Cerebellar cortex (tissue), 1 donor: ENCODE data around the gene RAB6A.

Experiments
- DNase-seq: peaks from one replicate; pipeline ENCODE4 v3.0.0-alpha.2; 2015; ENCODE audit warnings: low spot score

RAB6A gene

GRCh38 chr11:73653996-73654395 is 106.9 kb downstream of the RAB6A start:
- DNase-seq = no peak

GRCh38 chr11:73652856-73653559 is 107.9 kb downstream of the RAB6A start:
- no peak for DNase-seq

DNA sequence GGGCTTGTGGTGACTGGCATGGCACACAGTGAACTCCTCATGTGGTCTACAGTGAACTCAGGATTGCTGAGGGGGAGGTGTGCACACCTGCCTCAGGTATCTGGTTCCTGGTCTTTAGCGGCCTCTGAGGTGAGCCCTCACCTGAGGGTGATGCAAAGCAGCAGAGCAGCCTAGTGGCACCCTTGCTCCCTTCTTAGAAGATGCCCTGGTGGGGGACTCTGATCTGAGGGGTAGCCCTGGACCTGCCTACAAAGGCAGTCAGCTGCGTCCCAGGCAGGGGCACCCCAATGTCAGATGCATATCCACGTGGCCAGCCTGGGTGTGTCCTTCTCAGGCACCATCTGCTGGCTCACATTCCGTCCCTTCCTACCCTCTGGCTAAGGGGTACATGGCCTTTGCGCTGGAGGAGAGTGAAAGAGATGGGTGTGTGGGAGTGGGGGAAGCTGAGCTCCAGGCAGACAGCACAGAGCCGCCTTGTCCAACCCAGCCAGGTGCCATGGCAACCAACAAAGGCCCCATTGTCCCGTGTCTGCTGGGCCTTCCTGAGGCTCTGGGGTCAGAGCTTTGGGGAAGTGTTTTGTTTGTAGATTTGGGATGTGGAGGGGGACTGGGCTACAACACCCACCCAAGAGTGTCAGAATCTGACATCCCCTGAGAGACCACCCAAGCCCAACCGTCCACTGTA is 108.7 kb downstream of the RAB6A start:
- no peak for DNase-seq

GRCh38 chr11:73651661-73652045 is 109.2 kb downstream of the RAB6A start:
- DNase-seq = no peak

DNA sequence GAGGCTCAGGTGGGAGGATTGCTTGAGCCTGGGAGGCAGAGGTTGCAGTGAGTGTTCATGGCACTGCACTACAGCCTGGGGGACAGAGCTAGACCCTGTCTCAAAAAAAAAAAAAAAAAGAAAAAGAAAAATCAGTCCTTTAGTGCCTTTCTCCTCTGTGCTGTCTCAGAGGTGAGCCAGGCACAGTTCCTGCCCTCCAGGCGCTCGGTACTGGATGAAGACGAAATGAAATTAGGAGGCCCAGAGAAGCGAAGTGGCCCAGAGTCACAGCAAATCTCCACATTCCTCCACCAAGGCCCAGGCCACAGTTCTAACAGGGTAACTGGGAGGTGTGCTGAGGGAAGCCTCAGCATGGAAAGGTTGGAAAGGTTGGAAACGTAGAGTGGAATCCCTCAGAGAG is 109.6 kb downstream of the RAB6A start:
- DNase-seq = no peak

GRCh38 chr11:73650400-73650799 is 110.5 kb downstream of the RAB6A start:
- DNase-seq = no peak

DNA sequence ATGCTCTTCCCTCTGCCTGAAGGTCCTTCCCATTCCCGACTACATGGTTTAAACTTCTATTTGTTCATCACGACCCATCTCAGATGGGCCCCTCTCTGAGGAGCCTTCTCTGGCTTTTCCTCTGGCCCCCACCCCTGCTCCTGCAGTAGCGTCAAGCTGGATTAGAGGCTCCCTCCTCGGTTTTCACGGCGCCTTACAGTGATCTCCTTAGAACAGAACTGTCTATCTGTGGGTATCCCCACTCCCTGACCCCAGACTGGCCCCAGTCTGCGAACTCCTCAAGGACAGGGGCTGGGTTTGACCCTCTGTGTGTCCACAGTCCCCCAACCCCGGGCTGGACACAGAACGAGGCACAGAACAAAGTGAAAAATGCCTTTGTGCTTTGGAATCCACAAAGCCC is 111.7 kb downstream of the RAB6A start:
- DNase-seq = no peak

GRCh38 chr11:73648571-73649046 is 112.3 kb downstream of the RAB6A start:
- no peak for DNase-seq

GRCh38 chr11:73648121-73648520 is 112.8 kb downstream of the RAB6A start:
- no peak for DNase-seq

GRCh38 chr11:73647459-73648100 is 113.3 kb downstream of the RAB6A start:
- DNase-seq = peak; percentile 89

DNA sequence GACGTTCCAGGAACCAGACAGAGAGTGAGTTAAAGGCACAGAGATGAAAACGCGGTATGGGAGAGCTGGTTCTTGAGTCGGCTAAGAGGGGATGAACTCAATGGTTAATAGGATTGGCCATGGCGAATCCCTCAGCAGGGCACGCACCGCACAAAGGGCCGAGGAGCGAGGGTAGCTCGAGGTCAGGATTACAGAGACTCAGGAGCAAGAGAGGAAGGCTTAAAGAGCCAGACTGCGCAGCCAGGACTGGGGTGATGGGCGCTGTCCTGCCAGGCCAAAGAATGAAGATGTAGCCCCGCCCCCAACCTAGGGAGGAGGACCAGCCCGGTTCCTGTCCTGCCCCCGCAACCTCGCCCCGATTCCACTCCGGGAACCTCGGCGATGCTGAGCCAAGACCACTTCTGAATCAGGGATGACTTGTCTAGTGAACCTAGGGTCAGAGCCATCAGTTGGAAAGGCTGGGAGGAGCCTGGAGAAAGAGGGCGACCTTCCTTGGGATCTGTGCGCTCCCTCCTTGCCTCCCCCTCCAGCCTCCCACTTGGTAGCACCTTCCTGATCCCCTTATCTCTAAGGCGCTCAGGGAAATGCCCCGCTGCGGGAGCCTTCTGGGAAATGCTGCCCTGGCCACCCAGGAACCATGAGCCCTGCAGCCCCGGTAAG is 114.8 kb downstream of the RAB6A start, which contains the start of gene PLEKHB1:
Gene PLEKHB1 (plus strand): TSS at position 610 of the 660 bp plus-strand sequence. CDS start 28 bp downstream, at position 638.
- no peak for DNase-seq

DNA sequence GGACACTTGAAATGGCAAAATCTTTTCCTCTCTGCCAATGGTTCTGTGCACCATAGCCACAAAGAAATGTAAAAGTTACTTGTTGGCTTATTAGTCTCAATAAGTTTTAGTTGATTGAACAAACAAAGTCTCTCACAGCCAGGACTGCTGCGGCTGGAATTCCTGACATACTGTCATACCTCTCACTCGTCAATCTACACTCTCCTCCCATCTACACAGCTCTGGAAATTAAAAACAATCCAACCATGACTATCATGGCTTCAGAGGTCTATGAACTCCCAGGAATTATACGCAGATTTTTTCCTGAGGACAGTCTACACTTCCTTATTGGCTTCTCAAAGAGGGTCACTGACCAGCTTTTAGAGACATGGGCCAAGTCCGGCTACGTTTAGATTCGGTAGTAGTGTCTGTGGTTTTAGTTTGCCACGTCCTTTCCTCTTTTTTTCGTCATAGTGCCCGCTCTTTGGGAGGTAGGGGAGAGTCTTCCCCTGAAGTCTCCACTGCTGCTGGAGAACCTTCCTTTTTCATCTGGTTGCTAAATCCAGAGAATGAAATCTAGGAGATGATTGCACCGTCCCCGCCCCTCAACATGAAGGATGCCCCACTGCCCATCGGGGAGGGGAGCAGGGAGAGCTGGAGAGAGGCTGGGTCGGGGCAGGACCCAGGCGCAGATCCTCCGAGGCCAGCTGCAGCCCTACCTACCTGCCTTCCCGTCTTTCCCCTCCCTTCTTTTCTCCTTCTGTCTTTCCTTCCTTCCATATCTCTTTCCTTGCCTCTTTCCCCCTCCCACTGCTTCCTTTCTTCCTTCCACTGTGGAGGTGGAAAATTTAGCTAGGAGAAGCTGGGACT is 115.5 kb downstream of the RAB6A start:
- no peak for DNase-seq

GRCh38 chr11:73641668-73642067 is 119.2 kb downstream of the RAB6A start:
- DNase-seq = no peak

- no peak for DNase-seq
Measured at GRCh38 chr11:73640592-73640991, 120.3 kb downstream of the RAB6A start.

DNA sequence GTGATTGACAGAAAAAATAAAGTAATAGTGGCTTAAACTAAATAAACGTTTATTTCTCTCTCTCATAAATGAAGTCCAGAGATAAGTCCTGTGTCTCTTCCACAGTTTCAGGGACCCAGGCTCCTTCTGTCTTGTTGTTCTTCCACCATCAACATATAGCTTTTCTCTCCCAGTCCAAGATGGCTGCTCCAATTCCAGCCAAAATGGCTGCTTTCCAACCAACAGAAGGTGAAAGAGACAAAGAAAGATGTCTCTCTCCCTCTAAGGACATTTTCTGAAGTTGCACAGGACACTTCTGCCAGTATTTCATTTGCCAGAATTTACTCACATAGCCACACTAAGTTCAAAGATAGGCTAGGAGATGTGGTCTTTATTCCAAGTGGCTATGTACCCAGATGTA is 123.9 kb downstream of the RAB6A start:
- no peak for DNase-seq

- DNase-seq = no peak
Measured at GRCh38 chr11:73636249-73636648, 124.6 kb downstream of the RAB6A start.

DNA sequence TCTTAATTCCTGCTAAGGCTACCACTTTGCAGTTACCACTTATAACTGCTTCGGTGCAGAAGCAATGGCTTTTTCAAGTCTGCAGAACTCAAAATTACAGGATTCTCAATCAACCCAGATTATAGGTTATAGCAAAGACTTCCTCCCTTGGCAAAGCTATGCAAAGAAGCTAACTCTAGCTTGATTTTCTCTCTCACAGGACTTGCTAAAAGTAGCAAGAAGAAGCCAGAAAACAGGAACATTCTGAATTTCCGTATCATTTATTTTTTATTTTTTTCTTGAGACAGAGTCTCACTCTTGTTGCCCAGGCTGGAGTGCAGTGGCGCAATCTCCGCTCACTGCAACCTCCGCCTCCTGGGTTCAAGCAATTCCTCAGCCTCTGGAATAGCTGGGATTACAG is 125.2 kb downstream of the RAB6A start:
- DNase-seq = no peak

GRCh38 chr11:73633999-73634398 is 126.9 kb downstream of the RAB6A start:
- DNase-seq = no peak

GRCh38 chr11:73632996-73633395 is 127.9 kb downstream of the RAB6A start:
- DNase-seq = no peak

DNA sequence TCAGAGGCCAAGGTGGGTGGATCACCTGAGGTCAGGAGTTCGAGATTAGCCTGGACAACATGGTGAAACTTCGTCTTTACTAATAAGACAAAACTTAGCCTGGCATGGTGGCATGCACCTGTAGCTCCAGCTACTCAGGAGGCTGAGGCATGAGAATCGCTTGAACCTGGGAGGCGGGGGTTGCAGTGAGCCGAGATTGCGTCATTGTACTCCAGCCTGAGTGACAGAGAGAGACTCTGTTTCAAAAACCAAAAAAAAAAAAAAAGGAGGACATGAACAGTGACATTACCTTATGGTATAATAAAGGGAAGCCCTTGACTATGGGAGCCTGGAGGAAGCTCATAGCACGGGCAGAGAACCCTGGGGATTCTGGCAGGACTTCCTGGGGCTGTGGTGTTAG is 131.0 kb downstream of the RAB6A start:
- DNase-seq = no peak

DNA sequence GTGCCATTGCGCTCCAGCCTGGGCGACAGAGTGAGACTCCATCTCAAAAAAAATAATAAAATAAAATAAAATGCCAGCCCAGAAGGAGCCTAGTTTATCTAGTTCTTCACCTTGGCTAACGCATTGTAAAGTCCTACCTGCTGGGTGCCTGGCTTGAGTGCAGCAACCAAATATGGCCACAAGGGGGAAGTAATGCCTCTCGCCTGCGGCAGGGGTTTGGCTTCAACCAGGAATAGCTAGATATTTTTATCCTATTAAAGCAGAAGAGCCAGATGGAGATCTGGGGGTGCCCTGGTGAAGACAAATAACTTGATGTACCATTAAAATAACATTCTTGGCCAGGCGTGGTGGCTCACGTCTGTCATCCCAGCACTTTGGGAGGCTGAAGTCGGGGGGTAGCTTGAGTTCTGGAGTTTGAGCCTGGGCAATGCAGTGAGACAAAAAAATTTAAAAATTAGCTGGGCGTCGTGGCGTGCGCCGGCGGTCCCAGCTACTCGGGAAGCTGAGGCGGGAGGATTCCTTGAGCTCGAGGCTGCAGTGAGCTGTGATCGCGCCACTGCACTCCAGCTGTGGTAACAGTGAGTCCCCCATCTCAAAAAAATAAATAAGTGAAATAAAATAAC is 135.1 kb downstream of the RAB6A start:
- peak; percentile 94 for DNase-seq
